Omental fat pad (tissue), 4 donors: ENCODE data around the gene ZNF493. TPM values are rescaled to one million over a fixed set of nuclear protein-coding genes. Genes with fewer than 3 reads are reported as not detected.
A peak's percentile ranks its signal among the peaks of the same experiment; 100 is the strongest.

Experiments used
- ATAC-seq: fragments of 150-250 bp; one replicate; pipeline ENCODE4 v1.9.1; 2016; ENCODE audit warnings: mild to moderate bottlenecking, moderate library complexity; ENCODE audit not compliant: low FRiP score
- DNase-seq: peaks from one replicate; pipeline ENCODE4 v3.0.0-alpha.2; 2019; ENCODE audit warnings: low spot score
- total RNA-seq, 4 donors: library from RNA; depleted of rRNA; stranded (reverse); fragments of >200 nt; gene quantifications; one replicate each; pipeline ENCODE4 v1.1.0, GENCODE V29; 2016
- TF ChIP-seq, protein P1 (sequence below), 3 donors: fragments of 450-650 bp; IDR thresholded peaks; one replicate each; pipeline ENCODE4 v1.5.1; 2016 to 2017; ENCODE audit warnings: antibody characterized with exemption in 3 of 3, mild to moderate bottlenecking in 3 of 3, moderate library complexity in 2 of 3

Gene ZNF493
- total RNA-seq, 4 donors from 2014 or later = 14.2 to 50.9 (median 20.5) TPM

DNA sequence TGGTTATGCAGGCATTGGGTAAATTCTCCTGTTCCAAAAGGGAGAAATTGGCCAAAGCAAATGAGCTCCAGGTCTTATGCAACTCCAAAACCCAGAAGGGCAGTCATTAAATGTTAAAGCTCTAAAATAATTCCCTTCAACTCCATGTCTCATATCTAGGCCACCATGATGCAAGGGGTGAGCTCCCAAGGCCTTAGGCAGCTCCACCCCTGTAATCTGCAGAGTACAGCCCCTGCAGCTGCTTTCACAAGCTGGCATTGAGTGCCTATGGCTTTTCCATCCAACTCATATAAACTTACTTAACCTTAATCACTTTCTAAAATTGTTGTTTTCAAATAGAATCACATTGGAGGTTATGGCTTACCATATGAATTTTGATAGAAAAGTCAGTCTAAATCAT lies 63.8 kb downstream of the ZNF493 start:
- TF ChIP-seq, protein P1, sequence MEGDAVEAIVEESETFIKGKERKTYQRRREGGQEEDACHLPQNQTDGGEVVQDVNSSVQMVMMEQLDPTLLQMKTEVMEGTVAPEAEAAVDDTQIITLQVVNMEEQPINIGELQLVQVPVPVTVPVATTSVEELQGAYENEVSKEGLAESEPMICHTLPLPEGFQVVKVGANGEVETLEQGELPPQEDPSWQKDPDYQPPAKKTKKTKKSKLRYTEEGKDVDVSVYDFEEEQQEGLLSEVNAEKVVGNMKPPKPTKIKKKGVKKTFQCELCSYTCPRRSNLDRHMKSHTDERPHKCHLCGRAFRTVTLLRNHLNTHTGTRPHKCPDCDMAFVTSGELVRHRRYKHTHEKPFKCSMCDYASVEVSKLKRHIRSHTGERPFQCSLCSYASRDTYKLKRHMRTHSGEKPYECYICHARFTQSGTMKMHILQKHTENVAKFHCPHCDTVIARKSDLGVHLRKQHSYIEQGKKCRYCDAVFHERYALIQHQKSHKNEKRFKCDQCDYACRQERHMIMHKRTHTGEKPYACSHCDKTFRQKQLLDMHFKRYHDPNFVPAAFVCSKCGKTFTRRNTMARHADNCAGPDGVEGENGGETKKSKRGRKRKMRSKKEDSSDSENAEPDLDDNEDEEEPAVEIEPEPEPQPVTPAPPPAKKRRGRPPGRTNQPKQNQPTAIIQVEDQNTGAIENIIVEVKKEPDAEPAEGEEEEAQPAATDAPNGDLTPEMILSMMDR (IDR thresholded peaks at IDR 0.05) = no peak
- DNase-seq (no peak), ATAC-seq (no peak)

DNA sequence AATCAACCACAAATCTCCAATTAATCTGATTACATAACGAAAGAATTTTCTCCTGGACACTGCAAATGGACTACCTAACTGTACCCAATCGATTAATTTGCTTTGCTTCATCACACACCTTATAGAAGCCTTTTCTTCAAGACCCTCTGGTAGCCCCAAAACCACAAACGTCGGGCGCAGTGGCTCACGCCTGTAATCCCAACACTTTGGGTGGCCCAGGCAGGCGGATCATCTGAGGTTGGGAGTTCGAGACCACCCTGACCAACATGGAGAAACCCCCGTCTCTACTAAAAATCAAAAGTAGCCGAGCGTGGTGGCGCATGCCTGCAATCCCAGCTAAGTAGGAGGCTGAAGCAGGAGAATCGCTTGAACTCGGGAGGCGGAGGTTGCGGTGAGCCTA lies 65.6 kb downstream of the ZNF493 start:
- TF ChIP-seq, protein P1 (IDR thresholded peaks at IDR 0.05) = no peak
- DNase-seq (no peak), ATAC-seq (no peak)

DNA sequence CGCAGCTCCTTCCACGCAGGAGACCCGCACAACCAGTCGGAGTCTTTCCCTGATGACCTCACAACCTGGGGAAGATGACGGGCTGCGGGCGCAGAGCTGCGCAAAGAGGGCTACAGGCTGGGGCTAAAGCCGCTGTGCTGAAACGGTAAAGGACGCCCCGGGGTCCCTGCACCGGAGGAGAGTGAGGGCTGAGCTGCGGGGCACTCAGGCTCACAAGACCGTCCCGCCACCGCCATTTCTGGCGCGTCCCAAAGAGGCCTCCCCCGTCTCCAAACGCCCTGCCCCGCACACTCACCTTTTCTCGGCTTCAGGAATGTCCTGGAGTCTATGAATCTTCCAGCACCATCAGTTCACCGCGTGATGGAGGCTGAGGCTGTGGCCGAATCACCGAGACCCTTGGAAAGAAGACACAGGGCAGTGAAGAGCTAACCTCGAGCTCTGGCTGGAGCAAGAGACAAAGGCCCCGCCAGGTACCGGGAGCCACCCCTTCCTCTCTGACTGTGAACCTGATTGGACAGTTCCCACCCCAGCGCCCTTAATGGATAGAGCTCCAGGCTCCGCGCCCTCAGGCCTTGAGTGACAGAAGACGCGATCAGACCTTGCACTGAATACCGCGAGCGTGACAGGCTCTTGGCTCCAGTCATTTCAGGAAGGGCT lies 66.6 kb downstream of the ZNF493 start:
- TF ChIP-seq, protein P1 (IDR thresholded peaks at IDR 0.05) = no peak
- DNase-seq (no peak), ATAC-seq (peak; percentile 70)

DNA sequence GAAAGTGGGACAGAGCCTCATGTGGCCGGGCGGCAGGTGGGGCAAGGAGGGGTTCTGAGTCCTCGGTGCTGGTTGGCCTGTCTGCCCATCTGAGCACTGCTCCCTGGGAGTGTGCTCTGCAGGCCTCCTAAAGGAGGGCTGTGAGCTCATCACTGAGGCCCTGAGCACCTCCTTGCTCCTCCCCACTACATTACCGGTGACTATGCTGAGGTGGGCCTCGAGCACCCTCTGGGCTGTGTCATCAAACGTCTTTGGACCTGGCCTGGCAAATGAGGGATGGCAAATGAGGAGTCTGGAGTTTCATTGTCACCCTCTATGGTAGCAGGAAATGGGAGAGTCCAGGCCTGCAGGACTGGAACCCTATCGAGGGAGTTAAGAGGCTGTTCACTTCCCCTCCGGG lies 69.7 kb downstream of the ZNF493 start:
- no peak for ATAC-seq
- TF ChIP-seq, protein P1 (IDR thresholded peaks at IDR 0.05) = no peak
- DNase-seq = no peak

DNA sequence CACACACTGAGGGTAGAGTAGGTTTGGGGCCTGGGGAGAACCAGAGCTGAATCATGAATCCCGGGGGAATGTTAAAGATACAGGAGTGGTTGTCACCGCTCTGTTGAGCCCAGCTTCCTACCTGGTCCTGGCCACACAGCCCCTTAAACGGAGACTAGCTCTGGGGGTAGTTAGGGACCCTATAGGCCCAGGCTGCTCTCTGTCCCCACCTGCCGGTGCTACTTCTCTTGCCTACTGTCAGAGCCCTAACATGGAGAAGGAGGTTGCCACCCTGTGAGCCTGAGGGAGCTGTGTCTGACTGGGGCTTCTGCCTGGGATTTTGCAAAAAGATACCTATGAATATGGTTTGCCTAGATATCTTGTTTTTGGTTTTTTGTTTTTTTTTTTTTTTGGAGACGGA lies 71.9 kb downstream of the ZNF493 start:
- no peak for ATAC-seq
- no peak for DNase-seq
- TF ChIP-seq, protein P1 (IDR thresholded peaks at IDR 0.05) = no peak

DNA sequence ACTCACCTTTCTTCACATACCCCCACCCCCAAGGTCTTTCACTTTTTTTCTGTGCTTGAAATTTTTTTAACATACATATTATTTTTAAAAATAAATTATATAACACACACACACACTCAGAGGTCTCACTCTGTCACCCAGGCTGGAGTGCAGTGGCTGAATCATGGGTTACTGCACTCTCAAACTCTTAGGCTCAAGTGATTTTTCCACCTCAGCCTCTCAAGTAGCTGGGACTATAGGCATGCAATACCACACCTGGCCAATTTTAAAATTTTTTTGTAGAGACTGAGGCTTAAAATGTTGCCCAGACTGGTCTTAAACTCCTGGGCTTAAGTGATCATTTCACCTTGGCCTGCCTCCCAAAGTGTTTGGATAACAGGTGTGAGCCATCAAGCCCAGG lies 75.6 kb downstream of the ZNF493 start:
- DNase-seq (no peak), ATAC-seq (no peak)
- TF ChIP-seq, protein P1 (IDR thresholded peaks at IDR 0.05) = no peak

DNA sequence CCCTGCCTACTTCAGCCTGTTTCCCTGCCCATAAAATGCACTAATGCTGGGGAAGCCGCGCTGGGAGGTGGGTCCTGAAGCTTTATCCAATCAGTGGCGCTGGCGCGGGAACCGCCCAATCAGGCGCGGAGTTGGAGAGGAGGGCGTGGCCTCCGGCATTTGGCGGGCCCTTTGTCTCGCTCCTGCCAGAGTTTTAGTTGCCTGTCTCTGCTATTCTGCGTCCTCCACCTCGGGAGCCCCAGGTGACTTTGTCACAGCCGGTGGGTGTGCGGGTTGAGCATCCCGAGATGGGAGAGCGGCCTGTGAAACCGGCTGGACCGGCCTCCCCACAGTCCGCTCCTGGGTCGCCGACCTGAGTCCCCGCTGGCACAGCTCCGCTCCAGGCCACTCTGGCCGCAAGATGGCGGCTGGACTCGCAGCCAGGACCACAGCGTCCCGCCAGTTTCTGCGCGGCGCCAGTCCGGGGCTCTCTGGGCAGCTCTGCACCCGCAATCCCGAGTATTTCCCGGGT lies 77.8 kb downstream of the ZNF493 start:
- TF ChIP-seq, protein P1 (IDR thresholded peaks at IDR 0.05) = no peak
- peak; percentile 74 for DNase-seq
- ATAC-seq = peak; percentile 94
